A549 (cell line): ENCODE data around the gene C16orf78.

Source experiments
- CHD4 ChIP-seq: fragments of 200-600 bp; sonication (generic); IDR thresholded peaks from 2 replicates; pipeline ENCODE4 v1.6.1; 2016; ENCODE audit warnings: antibody characterized with exemption, mild to moderate bottlenecking, borderline replicate concordance
- POLR2A ChIP-seq: IDR thresholded peaks from 2 replicates; pipeline ENCODE4 v1.6.1; 2012; ENCODE audit warnings: mild to moderate bottlenecking, low read length
- TF ChIP-seq, protein P1 (sequence below): fragments of >200 bp; sonication (Bioruptor Twin); formaldehyde crosslinking; IDR thresholded peaks from 3 replicates; pipeline ENCODE4 v1.5.1; 2016
- TF ChIP-seq, protein P2 (sequence below): fragments of 200-600 bp; sonication (generic); IDR thresholded peaks from 2 replicates; pipeline ENCODE4 v1.6.1; 2016; ENCODE audit warnings: antibody characterized with exemption, mild to moderate bottlenecking, moderate library complexity

DNA sequence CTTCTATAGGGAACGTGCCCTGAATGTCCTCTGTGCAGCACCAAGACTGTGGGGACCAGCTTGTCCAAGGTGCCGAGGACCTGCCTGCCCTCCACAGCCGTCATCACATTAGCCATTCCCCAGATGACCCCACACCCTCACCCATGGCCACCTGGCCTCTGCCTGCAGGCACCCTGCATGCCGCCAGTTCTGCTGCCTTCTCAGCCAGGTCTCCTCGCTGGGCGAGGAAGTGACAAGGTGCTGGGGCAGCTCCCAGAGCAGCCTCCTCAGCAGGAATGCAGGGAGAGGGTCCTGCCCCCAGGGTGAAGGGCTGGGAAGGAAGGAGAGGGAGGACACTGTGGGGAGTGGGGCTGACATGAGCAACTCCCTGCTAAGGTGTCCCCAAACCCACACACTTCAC, 18.6 kb upstream of the C16orf78 start:
- TF ChIP-seq, protein P1, sequence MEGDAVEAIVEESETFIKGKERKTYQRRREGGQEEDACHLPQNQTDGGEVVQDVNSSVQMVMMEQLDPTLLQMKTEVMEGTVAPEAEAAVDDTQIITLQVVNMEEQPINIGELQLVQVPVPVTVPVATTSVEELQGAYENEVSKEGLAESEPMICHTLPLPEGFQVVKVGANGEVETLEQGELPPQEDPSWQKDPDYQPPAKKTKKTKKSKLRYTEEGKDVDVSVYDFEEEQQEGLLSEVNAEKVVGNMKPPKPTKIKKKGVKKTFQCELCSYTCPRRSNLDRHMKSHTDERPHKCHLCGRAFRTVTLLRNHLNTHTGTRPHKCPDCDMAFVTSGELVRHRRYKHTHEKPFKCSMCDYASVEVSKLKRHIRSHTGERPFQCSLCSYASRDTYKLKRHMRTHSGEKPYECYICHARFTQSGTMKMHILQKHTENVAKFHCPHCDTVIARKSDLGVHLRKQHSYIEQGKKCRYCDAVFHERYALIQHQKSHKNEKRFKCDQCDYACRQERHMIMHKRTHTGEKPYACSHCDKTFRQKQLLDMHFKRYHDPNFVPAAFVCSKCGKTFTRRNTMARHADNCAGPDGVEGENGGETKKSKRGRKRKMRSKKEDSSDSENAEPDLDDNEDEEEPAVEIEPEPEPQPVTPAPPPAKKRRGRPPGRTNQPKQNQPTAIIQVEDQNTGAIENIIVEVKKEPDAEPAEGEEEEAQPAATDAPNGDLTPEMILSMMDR: no peak
- TF ChIP-seq, protein P2, sequence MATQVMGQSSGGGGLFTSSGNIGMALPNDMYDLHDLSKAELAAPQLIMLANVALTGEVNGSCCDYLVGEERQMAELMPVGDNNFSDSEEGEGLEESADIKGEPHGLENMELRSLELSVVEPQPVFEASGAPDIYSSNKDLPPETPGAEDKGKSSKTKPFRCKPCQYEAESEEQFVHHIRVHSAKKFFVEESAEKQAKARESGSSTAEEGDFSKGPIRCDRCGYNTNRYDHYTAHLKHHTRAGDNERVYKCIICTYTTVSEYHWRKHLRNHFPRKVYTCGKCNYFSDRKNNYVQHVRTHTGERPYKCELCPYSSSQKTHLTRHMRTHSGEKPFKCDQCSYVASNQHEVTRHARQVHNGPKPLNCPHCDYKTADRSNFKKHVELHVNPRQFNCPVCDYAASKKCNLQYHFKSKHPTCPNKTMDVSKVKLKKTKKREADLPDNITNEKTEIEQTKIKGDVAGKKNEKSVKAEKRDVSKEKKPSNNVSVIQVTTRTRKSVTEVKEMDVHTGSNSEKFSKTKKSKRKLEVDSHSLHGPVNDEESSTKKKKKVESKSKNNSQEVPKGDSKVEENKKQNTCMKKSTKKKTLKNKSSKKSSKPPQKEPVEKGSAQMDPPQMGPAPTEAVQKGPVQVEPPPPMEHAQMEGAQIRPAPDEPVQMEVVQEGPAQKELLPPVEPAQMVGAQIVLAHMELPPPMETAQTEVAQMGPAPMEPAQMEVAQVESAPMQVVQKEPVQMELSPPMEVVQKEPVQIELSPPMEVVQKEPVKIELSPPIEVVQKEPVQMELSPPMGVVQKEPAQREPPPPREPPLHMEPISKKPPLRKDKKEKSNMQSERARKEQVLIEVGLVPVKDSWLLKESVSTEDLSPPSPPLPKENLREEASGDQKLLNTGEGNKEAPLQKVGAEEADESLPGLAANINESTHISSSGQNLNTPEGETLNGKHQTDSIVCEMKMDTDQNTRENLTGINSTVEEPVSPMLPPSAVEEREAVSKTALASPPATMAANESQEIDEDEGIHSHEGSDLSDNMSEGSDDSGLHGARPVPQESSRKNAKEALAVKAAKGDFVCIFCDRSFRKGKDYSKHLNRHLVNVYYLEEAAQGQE: no peak
- no peak for TF ChIP-seq POLR2A
- no peak for TF ChIP-seq CHD4
